CD4-positive, alpha-beta T cell treated with Interleukin-6 for 4 hours (primary cell): ENCODE data around the gene CD79B.

ENCODE experiments used
- DNase-seq: peaks from one replicate; pipeline ENCODE4 v3.0.0-alpha.2; 2020; ENCODE audit warnings: mixed read lengths

Gene CD79B

GRCh38 chr17:63931981-63932561 lies at the start of gene CD79B:
TSS of gene CD79B (minus strand) at chr17:63932331. CDS start at chr17:63932261, 70 bp downstream.
- peak; percentile 56 for DNase-seq

- DNase-seq: no peak
Observed at GRCh38 chr17:63978272-63979200, 46.4 kb upstream of the CD79B start.

- no peak for DNase-seq
Observed at GRCh38 chr17:63976702-63977101, 44.6 kb upstream of the CD79B start.

GRCh38 chr17:63975541-63976092 lies 43.5 kb upstream of the CD79B start:
- no peak for DNase-seq

- DNase-seq: no peak
Observed at GRCh38 chr17:63974594-63975192, 42.6 kb upstream of the CD79B start.

GRCh38 chr17:63973930-63974593 lies 41.9 kb upstream of the CD79B start:
- DNase-seq: no peak

- no peak for DNase-seq
Observed at GRCh38 chr17:63973247-63973646, 41.1 kb upstream of the CD79B start.

GRCh38 chr17:63972796-63973195 lies 40.7 kb upstream of the CD79B start, which contains the start of gene SCN4A:
TSS of gene SCN4A (minus strand) at chr17:63972918. CDS start at chr17:63972841, 77 bp downstream.
- DNase-seq: no peak

GRCh38 chr17:63969278-63969677 lies 37.1 kb upstream of the CD79B start:
- no peak for DNase-seq

GRCh38 chr17:63967953-63968352 lies 35.8 kb upstream of the CD79B start:
- no peak for DNase-seq

- peak; percentile 18 for DNase-seq
Observed at GRCh38 chr17:63966646-63967264, 34.6 kb upstream of the CD79B start.

- DNase-seq: no peak
Observed at GRCh38 chr17:63963123-63963522, 31.0 kb upstream of the CD79B start.

GRCh38 chr17:63962298-63962744 lies 30.2 kb upstream of the CD79B start:
- DNase-seq: no peak

GRCh38 chr17:63961355-63962212 lies 29.5 kb upstream of the CD79B start:
- DNase-seq: peak; percentile 38

GRCh38 chr17:63960430-63960829 lies 28.3 kb upstream of the CD79B start:
- DNase-seq: no peak

- DNase-seq: no peak
Observed at GRCh38 chr17:63960006-63960405, 27.9 kb upstream of the CD79B start.

GRCh38 chr17:63956296-63956920 lies 24.3 kb upstream of the CD79B start:
- no peak for DNase-seq

- DNase-seq: no peak
Observed at GRCh38 chr17:63955791-63956190, 23.7 kb upstream of the CD79B start.

GRCh38 chr17:63955232-63955631 lies 23.1 kb upstream of the CD79B start:
- DNase-seq: no peak

- DNase-seq: peak; percentile 58
Observed at GRCh38 chr17:63954402-63955063, 22.4 kb upstream of the CD79B start.
